Measurements from ENCODE around the gene PLA2G12A. TPM values are rescaled to one million over a fixed set of nuclear protein-coding genes. Genes with fewer than 3 reads are reported as not detected.

Gene PLA2G12A
- total RNA-seq, 1 donor from 2014 or later, result 54.7 TPM

DNA sequence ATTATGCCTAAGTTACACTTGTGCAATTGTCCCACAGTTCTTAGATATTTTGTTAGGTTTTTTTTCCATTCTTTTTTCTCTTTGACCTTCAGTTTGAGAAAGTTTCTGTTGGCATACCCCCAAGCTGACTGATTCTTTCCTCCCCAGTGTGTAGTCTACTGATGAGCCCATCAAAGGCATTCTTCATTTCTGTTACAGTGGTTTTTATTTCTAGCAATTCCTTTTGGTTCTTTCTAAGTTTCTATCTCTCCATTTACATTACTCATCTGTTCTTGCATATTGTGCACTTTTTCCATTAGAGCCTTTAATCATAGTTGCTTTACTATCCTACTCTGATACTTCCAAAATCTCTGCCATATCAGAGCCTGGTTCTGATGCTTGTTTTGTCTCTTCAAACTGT, 58.5 kb downstream of the PLA2G12A start:
- Mint-ChIP-seq H3K4me3 (ENCODE audit: low read depth) (no peak overlapping the region), H3K27me3 (no peaks in the 10 kb centered on the region), H3K36me3 (ENCODE audit: insufficient read depth) (peaks cover 6% of the 10 kb centered on the region), H3K9me3 (ENCODE audit: low read depth) (peaks cover 12% of the 10 kb centered on the region), H3K27ac (no peak overlapping the region), H3K4me1 (ENCODE audit: low read depth) (peaks cover 4% of the 10 kb centered on the region)
- DNase-seq (ENCODE audit: low spot score, unreplicated experiment), result no peak
- no peak for TF ChIP-seq CTCF (IDR thresholded peaks at IDR 0.05; ENCODE audit: unreplicated experiment)

GRCh38 chr4:109665783-109666485, 63.9 kb downstream of the PLA2G12A start:
- Mint-ChIP-seq H3K36me3 (ENCODE audit: insufficient read depth) (no peaks in the 10 kb centered on the region), H3K4me3 (ENCODE audit: low read depth) (no peak overlapping the region), H3K9me3 (ENCODE audit: low read depth) (no peaks in the 10 kb centered on the region), H3K4me1 (ENCODE audit: low read depth) (peaks cover 4% of the 10 kb centered on the region), H3K27ac (no peak overlapping the region), H3K27me3 (no peaks in the 10 kb centered on the region)
- no peak for DNase-seq (ENCODE audit: low spot score, unreplicated experiment)
- TF ChIP-seq CTCF (IDR thresholded peaks at IDR 0.05; ENCODE audit: unreplicated experiment), result no peak

GRCh38 chr4:109662771-109663170, 67.1 kb downstream of the PLA2G12A start:
- no peaks in the 10 kb centered on the region for H3K27me3 Mint-ChIP-seq
- H3K36me3 Mint-ChIP-seq (ENCODE audit: insufficient read depth), result no peaks in the 10 kb centered on the region
- peaks cover 4% of the 10 kb centered on the region for H3K4me1 Mint-ChIP-seq (ENCODE audit: low read depth)
- no peaks in the 10 kb centered on the region for H3K9me3 Mint-ChIP-seq (ENCODE audit: low read depth)
- no peak for DNase-seq (ENCODE audit: low spot score, unreplicated experiment)
- H3K27ac Mint-ChIP-seq, result no peak overlapping the region
- TF ChIP-seq CTCF (IDR thresholded peaks at IDR 0.05; ENCODE audit: unreplicated experiment), result no peak
- H3K4me3 Mint-ChIP-seq (ENCODE audit: low read depth), result no peak overlapping the region

GRCh38 chr4:109662116-109662515, 67.8 kb downstream of the PLA2G12A start:
- no peak overlapping the region for H3K4me3 Mint-ChIP-seq (ENCODE audit: low read depth)
- H3K27ac Mint-ChIP-seq, result no peak overlapping the region
- no peak for DNase-seq (ENCODE audit: low spot score, unreplicated experiment)
- no peaks in the 10 kb centered on the region for H3K9me3 Mint-ChIP-seq (ENCODE audit: low read depth)
- H3K27me3 Mint-ChIP-seq, result no peaks in the 10 kb centered on the region
- H3K36me3 Mint-ChIP-seq (ENCODE audit: insufficient read depth), result no peaks in the 10 kb centered on the region
- no peak for TF ChIP-seq CTCF (IDR thresholded peaks at IDR 0.05; ENCODE audit: unreplicated experiment)
- peaks cover under 1% of the 10 kb centered on the region for H3K4me1 Mint-ChIP-seq (ENCODE audit: low read depth)

Other genes starting within 250 kb of the PLA2G12A start
- 3.9 and 4.0 TPM in 2 replicates for gene MCUB, start 169.8 kb downstream of the PLA2G12A start, total RNA-seq
- gene CASP6, start 26.6 kb downstream of the PLA2G12A start, total RNA-seq, result 61.0 and 68.2 TPM in 2 replicates
- gene CFI, start 71.9 kb upstream of the PLA2G12A start, total RNA-seq, result 0.24 TPM in 1 of 2 replicates, not detected in the other
- 25.7 and 25.9 TPM in 2 replicates for gene GAR1, start 85.7 kb upstream of the PLA2G12A start, total RNA-seq
- 0.33 and 0.57 TPM in 2 replicates for gene RRH, start 97.9 kb upstream of the PLA2G12A start, total RNA-seq
- 0.17 and 0.31 TPM in 2 replicates for gene LRIT3, start 118.0 kb upstream of the PLA2G12A start, total RNA-seq
- gene EGF, start 182.8 kb upstream of the PLA2G12A start, total RNA-seq, result 0.36 and 0.47 TPM in 2 replicates

All from progenitor cell of endocrine pancreas (in vitro differentiated cells).